GF-D8 (cell line): ENCODE results near the gene GPX4.
"Not testable (repeated sequence)": the region's sequence is repeated elsewhere in the genome, so short reads cannot be mapped to it uniquely, and the experiment has no call there.

Experiments used
- DNase-seq: peaks from one replicate; lab custom pipeline; 2025; lab: John Stamatoyannopoulos, UW

GPX4 gene

DNA sequence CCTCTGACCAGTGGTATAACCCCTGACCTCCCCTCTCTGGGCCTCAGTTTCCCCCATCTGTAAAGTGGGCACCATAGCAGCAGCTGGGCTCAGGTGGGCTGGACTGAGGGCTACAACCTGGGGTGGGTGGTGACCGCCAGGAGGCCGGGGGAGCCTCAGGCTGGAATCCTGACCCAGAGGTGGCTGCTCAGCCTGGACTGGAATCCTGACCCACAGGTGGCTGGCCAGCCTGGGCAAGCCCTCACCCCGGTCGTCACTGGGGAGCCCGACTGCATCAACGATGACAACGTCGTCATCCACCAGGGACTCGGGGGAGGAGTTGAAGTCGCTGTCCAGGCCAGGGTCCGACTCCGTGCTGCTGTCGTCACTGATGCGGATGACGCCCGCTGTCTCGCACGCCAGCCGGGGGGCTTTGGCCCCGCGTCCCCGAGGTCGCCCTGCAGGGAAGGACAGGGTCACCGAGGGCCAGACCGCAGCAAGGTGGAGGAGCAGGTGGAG lies 10.2 kb downstream of the GPX4 start:
- DNase-seq = no peak

DNA sequence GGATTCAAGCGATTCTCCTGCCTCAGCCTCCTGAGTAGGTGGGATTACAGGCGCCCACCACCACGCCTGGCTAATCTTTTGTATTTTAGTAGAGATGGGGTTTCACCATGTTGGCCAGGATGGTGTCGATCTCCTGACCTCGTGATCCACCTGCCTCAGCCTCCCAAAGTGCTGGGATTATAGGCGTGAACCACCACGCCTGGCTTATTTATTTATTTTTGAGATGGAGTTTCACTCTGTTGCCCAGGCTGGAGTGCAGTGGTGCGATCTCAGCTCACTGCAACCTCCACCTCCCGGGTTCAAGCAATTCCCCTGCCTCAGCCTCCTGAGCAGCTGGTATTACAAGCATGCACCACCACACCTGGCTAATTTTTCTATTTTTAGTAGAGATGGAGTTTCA lies 10.9 kb downstream of the GPX4 start:
- DNase-seq = not testable (repeated sequence)

DNA sequence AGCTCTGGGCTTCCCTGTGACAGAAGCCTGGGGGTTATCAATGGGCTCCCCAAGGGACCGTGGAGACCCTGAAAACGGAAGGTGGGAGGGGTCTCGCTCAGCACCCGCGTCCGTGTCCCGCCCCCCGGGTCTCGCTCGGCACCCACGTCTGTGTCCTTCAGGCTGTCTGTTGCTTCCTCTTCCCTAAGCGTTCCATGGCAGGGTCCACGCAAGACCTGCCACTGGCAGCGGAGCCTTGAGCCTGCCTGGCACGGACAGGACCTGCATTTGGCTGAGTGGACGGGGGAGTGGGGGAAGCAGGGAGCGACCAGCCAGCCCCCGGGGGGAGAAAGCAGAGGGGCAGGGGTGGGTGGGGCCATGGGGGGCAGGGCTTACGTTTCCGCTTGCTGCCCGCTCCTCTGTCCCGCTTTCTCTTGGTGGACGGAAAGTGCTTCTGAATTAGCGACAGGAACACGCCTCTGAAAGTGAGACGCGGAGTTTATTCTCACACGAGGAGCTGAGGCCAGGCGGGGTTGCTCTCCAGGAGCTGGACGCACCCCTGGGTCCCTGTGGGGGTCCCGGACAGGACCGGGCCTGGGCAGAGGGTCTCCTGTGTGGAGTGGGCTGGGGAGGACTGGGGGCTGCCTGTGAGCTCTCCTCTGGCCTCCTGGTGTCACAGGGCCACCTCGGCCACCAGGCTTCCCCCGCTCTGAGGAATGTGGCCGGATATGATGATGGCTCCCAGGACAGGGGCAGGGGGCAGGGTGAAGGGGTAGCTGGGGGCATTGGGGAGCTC lies 12.0 kb downstream of the GPX4 start:
- no peak for DNase-seq

DNA sequence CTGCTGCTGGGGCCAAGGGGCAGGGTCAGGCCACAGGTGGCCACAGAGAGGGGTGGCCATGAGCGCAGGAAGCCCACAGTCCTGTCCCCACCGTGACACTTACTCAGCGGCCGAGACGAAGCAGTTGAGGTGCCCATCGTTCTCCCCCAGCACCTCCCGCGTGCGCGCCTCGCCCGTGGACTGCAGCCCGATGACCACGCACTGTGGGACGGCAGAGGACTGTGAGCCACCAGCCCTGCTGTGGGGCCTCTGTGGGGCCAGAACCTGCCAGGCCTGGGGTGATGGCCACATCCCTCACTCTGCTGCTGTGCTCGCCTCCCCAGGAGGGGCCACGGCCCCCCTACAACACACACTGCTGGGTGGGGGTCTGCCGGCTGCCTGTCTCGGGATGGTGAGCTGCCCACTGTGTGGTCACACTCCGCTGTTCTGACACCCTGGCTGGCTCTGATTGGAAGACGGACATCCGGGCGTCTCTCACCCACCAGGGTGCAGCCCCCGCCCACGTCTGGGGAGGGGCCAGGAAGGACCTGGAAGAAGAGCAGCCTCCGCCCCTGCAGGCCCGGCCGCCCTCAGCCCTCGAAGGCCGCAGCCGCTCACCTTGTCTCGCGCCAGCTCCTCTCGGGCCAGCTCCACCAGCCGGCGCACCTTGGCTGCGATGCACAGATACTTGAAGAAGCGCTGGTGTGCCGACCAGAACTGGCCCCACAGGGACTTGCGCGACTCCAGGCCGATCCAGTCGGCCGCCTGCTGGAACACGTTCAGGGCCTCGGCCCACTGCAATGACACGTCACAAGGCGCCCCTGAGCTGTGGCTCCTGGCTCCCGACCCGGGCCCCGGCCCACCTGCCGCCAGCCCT lies 13.2 kb downstream of the GPX4 start:
- no peak for DNase-seq

DNA sequence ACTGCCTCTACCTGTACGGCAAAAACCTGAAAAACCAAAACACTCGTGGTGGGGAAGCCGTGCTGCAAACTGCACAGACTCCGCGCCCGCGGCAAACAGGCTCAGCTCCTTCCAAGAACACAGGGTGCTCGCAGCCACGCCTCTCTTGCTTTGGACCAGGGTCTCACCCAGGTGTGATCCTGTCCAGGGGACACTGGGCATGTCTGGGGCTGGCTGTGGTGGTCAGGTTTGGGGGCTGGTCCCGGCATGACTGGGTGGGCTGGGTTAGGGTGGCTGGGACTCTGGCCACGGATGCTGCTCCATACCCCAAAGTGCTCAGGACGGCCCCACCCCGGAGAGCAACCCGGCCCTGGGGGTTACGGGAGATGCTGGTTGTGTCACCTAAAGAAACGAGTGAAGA lies 13.9 kb downstream of the GPX4 start:
- DNase-seq = no peak

DNA sequence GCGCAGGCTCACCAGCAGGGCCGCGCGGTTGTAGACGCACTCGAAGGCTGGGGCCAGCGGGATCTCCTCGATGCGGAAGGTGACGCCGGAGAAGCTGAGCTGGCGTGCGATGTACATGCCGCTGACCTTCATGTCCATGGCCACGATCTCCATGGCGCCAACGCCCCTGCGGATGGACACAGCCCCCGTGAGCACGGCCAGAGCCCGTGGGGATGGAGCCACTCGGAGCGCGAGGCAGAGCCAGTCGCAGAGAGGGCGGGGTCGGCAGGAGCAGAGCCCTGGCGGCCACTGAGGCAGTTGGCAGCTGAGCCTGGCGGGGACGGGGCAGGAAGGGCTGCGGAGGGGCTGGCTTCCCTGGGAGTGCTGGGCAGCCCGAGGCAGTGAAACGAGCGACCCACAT lies 15.2 kb downstream of the GPX4 start:
- DNase-seq = no peak

DNA sequence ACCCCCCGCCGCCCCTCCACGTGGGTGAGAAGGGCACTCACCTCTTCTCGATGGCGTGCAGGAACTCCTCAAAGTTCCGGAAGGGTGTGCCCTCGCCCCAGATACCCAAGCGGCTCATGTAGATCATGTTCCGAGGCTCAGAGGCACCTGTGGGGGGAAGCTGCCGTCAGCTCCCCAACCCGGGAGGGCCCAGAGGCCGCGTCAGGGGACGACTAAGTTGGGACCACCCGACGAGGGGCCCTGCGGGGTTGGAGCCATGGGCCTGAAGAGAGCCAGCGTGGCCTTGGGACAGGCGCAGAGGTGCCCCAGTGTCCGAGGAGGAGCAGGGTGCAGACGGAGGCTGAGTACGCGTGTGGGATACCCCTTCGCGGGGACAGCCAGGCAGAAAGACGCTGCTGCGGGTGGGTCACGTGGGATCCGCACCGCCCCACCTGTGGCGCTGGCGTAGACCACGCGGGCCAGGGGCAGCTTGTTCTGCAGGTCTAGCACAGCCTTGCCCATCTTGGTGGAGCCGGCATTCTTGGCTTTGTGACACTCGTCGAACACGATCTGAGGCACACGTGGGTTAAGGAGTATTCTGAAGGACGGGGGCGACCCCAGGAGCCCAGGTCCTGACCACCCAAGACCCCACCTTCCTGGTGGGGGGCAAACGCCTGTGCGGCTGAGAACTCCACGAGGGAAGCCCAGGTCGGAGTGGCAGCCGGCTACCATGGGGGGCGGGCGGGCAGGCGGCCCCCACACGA lies 15.9 kb downstream of the GPX4 start:
- no peak for DNase-seq

DNA sequence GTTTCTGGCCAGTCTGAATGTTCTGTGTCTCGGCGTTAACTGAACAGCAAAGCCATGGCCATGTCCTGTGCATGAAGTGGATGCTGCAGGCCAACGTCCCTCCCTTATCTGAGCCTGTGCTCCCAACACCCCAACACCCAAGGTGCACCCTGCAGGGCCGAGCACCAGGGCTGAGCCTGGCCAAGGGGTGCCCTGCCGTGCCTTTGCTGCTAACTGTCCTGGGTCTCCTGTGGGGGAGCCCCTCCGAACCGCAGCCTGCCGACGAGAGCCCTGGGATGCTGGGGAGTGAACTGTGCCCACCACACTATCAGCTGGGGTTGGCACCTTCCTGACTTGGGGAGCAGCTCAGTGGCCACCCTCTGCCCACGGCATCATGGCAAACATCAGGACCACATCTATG lies 17.6 kb downstream of the GPX4 start:
- no peak for DNase-seq

DNA sequence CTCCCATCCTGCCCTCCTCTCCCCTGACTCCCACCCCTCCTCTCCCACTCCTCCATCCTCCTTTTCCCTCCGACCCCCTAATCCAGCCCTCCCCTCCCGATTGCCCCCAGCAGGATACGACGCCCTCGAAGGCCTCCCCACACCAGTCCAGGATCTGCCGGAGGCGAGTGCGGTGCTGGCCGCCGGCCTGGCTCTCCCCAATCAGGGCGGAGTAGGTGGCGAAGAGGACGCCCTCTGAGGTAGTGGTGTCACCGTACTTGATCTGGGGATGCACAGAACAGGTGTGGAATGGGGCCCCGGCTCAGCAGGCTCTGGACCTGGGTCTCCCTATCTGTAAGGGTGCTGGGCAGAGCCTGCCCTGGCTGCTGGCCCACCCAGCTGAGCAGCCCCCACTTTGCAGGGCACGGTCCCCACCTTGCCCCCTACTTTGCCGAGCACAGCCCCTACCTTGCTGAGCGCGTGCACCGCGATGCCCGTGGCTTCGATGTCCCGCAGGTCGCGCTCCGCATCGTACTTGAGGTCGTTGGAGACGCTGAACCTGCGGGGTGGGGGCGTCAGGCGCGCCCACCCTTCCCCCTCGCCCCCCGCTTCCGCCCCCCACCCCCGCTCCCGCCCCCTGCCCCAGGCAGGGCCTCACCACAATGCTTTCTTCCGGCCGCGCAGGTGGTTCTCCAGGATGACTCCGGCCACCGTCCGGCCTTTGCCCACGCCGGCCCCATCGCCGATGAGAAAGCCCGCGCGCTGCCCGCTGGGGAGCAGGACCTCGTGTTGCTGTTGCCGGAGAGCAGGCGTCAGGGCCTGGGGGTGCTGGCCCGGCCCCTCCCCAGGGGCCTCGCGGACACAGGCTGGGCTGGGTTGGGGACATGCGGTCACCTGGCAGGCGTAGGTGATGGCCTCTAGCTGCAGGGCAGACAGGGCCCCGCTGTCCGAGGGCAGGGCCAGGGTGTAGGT lies 18.5 kb downstream of the GPX4 start:
- no peak for DNase-seq

DNA sequence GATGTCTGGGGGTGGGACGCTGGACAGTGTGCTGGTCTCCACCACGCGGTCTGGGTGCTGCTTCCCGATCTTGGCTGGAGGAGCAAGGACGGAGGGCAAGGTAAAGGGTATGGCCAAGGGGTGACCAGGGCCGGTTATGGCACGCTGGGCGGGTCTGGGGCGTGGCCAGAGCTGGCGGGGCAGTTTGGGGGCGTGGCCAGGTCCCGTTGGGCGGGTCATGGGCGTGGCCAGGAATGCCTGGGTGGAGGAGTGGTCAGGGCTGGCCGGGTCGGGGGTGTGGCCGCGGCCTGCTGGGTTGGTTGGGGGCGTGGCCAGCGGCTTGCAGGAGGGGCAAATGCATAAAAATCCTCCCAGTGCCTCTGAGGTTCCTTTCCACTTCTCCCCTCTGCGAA lies 19.2 kb downstream of the GPX4 start:
- DNase-seq = no peak

DNA sequence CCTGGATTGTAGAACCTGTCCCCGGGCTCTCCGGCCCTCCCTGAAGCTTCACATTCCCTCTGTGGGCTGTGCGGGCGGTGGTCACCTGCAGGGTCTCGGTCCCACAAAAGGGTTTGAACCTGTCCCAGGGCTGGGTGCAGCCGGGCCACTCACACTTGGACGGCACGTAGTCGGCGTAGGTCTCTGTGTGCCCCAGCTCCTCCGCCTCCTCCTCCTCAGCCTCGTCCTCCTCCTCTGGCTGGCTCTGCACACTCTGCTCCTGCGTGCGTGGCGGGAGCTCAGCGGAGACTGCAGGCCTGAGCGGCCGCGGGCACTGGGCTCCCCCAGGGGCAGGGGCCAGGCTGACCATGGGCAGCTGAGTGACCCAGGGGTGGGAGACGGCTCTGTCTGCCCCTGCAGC lies 19.6 kb downstream of the GPX4 start:
- DNase-seq = no peak

DNA sequence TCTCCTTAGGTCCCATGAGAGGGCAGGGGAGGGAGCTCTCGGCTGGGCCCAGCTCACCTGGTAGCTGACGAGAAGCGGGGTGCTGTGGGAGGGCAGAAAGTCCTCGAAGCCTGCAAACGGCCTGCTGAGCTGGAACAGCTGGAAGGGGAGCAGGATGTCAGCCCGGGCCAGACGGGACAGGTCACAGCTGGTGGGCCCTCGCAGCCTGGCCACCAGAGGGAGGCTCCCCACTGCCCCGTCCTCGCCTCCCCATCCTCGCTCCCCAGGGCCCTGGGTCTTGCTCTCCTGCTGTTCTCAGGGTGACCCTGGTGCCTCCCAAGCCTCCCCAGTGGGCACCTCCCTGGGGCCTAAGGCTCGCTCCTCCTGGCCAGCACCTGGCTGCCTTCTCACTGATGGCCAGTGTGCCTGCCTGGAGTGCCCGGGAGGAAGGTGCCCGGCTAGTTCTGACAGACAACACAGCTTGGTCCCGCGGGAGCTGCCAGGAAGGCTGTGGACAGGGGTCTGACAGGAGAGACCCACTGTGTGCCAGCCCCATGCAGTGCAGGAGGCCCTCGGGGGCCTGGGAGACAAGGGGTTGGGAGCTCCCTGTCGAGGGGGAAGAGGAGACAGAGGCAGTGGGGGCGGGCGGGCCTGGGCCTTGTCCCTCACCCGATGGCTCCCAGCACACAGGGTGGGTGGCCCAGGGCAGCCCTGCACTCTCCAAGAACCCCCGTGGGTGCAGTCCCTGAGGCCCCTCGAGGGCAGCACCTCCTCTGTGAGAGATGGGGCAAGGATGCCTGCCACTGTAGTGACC lies 20.3 kb downstream of the GPX4 start:
- DNase-seq = no peak

DNA sequence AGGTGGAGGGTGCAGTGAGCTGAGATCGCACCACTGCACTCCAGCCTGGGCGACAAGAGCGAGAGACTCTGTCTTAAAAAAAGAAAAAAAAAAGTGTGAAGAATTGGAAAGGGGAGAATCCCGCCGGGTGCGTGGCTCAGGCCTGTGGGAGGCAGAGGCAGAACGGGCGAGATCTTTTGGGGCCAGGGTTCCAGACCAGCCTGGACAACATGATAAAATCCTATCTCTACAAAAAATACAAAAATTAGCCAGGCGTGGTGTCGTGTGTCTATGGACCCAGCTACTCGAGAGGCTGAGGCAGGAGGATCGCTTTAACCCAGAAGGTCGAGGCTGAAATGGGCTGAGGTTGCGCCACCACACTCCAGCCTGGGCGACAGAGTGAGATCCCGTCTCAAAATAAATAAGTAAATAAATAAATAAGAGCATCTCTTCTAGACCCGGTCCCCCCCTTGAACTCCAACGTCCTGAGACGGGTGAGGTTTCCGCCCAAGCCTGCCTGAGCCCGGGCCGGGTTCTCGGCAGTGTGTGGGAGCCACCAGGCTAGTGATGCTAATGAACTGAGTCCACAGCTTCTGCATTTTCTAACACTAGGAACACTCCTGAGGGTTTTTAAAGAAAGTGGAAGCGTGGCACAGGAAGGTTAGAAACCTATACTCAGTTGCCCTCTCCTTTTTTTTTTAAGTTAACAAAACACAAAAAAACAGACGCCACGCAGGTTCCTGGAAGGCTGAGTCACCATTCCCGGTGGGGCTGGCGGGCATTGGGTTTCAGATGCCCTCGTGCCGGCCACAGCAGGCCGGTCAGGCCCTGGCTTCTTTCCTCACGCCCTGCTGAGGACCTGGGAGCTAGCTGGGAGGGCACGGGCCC lies 22.0 kb downstream of the GPX4 start:
- DNase-seq = no peak

DNA sequence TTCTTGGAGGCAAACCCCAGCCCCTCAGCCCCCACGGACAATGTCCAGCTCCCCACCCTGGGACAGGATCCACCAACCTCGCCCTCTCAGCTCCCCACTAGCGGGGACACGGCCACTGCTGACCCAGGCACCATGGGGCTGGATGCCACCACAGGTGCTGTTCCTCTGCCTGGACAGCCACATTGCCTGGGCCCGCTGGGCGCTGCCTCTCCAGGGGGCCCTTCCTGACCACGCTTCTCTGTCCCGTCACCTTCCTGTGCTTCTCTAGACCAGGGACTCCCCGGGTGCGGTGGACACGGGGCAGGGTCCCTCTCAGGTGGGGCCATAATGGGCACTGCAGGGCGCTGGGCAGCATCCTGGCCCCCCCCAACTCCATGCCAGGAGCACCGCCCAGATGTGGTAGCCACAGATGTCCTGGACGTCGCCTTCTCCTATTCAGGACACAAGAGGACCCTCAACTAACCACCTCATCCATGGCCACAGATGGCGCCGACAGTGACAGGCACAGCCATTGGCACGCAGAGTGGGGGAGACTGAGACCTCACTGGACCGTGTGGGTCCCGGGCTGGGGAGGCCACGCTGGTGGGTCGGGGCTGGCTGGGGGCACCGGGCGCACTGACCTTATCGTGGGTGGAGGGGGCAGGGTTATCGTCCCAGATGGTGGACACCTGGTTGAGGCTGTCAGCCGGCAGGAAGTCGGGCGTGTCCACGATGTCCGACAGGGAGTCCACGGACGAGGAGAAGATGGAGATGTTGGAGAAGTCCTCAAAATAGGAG lies 23.4 kb downstream of the GPX4 start:
- no peak for DNase-seq

DNA sequence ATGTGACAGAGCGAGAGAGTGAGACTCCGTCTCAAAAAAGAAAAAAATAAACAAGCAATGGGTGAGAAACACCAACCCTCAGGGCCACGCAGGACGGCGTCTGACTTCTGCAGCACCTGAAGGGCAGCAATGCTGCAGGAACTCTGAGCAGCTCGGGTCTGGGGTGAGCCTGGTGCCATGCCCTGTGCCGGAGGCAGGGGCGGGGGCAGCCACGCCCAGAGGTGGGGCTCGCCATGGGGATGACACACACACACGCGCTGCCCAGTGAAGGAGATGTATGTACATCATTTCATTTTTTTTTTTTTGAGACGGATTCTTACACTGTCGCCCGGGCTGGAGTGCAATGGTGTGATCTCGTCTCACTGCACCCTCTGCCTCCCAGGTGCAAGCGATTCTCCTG lies 24.3 kb downstream of the GPX4 start:
- no peak for DNase-seq

DNA sequence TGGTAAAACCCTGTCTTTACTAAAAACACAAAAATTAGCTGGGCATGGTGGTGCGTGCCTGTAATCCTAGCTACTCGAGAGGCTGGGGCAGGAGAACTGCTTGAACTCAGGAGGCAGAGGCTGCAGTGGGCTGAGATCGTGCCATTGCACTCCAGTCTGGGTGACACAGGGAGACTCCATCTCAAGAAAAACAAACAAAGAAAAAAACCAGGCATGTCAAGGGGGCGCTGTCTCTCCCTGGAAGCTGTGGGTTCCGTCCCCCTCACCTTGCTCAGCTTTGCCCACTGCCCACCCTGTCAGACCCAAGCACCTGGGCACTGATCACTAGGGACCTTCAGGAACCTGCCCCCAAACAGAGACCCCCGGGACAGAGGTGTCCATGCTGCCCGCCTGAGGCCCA lies 25.3 kb downstream of the GPX4 start:
- DNase-seq = not testable (repeated sequence)

DNA sequence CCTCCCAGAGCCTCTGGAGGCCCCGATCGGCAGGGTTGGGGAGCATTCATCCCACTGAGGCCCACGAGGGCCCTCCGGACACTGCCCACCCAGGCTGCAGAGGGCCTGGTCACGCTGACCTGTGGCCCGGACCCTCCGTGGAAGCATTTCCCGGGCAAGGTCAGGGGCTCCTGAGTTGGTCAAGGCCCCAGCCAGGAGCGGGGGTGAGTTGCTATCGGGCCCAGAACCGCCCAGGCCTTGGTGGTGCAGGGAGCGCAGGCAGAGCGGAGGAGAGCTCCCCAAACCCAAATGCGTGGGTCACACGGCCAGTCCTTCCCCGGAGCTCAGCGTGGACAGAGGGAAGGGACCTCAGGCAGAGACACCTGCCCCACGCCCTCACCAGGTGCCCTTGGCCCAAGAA lies 25.7 kb downstream of the GPX4 start:
- DNase-seq = no peak

DNA sequence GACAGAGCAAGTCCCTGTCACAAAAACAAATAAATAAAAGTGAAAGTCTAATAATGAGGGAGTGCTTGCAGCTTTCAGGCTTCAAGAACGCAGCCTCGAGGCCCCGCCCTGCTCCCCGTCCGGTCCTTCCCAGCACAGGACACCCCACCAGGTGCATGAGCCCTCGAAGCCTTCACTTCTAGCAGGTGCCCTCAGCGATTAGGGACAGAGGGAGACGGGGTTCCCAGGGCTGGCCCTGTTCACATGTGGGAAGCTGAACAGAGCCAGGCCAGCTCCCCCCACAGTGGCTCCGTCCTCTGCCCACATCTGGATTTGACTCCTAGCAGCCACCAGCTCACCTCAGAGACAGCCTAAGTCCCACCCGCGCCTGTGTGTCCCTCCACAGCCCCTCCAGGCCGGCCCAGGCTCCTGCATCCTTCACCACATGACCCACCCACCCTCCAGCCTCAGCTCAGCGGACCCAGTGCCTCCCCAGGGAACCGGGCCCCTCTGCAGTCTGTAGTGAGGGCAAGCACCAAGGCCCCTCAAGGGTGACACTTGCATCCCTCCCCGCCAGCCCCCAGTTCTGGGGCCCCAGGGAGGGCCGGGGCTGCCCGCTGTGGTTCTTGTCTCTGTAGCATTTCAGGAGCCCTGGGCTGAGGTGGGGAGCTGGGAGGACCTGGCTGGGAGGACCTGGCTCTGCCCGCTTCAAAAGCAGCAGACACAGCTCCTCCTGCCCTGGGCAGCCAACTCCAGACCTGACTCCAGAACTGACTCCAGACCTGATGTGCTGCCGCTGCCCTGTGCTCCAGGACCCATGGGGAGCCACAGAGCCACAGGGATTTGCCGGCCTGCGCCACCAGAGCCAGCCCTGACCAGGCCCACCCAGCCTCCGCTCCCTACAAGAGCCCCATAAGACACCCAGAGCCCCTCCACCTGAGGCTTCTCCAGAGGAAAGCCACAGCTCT lies 27.2 kb downstream of the GPX4 start:
- DNase-seq = no peak
